LNCAP (cell line): Measurements from ENCODE around the gene USE1.

ENCODE experiments used
- TF ChIP-seq, protein P1 (sequence below): fragments of 450-650 bp; IDR thresholded peaks from 2 replicates; pipeline ENCODE4 v1.5.1; 2017; ENCODE audit warnings: mild to moderate bottlenecking

USE1 gene

GRCh38 chr19:17197666-17198065 lies 17.5 kb upstream of the USE1 start:
- TF ChIP-seq, protein P1, sequence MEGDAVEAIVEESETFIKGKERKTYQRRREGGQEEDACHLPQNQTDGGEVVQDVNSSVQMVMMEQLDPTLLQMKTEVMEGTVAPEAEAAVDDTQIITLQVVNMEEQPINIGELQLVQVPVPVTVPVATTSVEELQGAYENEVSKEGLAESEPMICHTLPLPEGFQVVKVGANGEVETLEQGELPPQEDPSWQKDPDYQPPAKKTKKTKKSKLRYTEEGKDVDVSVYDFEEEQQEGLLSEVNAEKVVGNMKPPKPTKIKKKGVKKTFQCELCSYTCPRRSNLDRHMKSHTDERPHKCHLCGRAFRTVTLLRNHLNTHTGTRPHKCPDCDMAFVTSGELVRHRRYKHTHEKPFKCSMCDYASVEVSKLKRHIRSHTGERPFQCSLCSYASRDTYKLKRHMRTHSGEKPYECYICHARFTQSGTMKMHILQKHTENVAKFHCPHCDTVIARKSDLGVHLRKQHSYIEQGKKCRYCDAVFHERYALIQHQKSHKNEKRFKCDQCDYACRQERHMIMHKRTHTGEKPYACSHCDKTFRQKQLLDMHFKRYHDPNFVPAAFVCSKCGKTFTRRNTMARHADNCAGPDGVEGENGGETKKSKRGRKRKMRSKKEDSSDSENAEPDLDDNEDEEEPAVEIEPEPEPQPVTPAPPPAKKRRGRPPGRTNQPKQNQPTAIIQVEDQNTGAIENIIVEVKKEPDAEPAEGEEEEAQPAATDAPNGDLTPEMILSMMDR, result no peak

GRCh38 chr19:17200408-17201079 lies 14.6 kb upstream of the USE1 start:
- TF ChIP-seq, protein P1, result no peak

- TF ChIP-seq, protein P1, result no peak
Observed at GRCh38 chr19:17202249-17202648, 12.9 kb upstream of the USE1 start.

DNA sequence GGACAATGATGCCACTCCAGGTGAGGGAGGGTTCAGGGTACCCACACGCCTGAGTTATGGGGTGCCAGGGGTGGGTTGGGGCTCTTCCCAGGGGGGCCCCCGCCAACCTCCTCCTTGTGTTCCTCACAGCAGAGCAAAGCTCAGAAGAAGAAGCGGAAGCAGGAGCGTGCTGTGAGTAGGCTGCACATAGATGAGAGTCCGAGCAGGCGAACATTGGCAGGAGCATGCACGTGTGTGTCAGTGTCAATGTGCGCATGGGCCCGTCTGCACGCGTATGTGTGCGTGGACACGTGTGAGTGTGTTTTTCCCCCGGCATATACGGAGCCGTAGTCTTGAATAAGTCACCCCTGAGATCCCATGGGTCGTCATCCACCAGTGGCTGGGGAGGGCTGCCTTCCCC lies 12.4 kb upstream of the USE1 start:
- TF ChIP-seq, protein P1, result no peak

- TF ChIP-seq, protein P1, result peak; percentile 64
Observed at GRCh38 chr19:17205237-17206140, 9.7 kb upstream of the USE1 start.

GRCh38 chr19:17206736-17207581 lies 8.2 kb upstream of the USE1 start:
- TF ChIP-seq, protein P1, result no peak
